Natural killer cell (primary cell): ENCODE results near the gene COX19. TPM values are rescaled to one million over a fixed set of nuclear protein-coding genes. Genes with fewer than 3 reads are reported as not detected.

ENCODE experiments used
- ATAC-seq, 3 donors: fragments of 150-1000 bp in 2 of 3; fragments of 200-7000 bp in 1 of 3; cut with Tn5 transposase; 1 replicate in 1 of 3; 2 replicates in 2 of 3; pipeline ENCODE4 v1.10.0; 2021; ENCODE audit warnings: mild to moderate bottlenecking in 2 of 3, moderate library complexity in 2 of 3
- DNase-seq, 2 donors: peaks; one replicate each; pipeline versions ENCODE4 v3.0.0 to v3.0.0-alpha.2; 2013 to 2021; ENCODE audit warnings: mixed read lengths in 1 of 2
- H3K27ac ChIP-seq: one replicate; pipeline ENCODE4 v1.5.1; 2013; ENCODE audit warnings: mild to moderate bottlenecking, low read length
- H3K27me3 ChIP-seq: one replicate; pipeline ENCODE4 v1.6.1; 2013; ENCODE audit warnings: low read length; ENCODE audit not compliant: control insufficient read depth, insufficient read depth
- H3K36me3 ChIP-seq: one replicate; pipeline ENCODE4 v1.6.1; 2013; ENCODE audit warnings: low read length; ENCODE audit not compliant: control insufficient read depth, insufficient read depth
- H3K4me1 ChIP-seq: one replicate; pipeline ENCODE4 v1.6.1; 2013; ENCODE audit warnings: low read length; ENCODE audit not compliant: control insufficient read depth, insufficient read depth
- H3K4me3 ChIP-seq: one replicate; pipeline ENCODE4 v1.5.1; 2013; ENCODE audit warnings: low read length
- H3K9me3 ChIP-seq: one replicate; pipeline ENCODE4 v1.6.1; 2013; ENCODE audit warnings: low read length; ENCODE audit not compliant: control insufficient read depth, insufficient read depth
- H3K27ac Mint-ChIP-seq, 2 donors: one replicate each; pipeline ENCODE4 v1.8.0; 2022; ENCODE audit warnings: mild to moderate bottlenecking in 2 of 2, mixed read lengths in 2 of 2, moderate library complexity in 1 of 2
- H3K27me3 Mint-ChIP-seq, 2 donors: one replicate each; pipeline ENCODE4 v1.8.0; 2022; ENCODE audit warnings: low read depth in 2 of 2, mixed read lengths in 2 of 2
- H3K36me3 Mint-ChIP-seq: one replicate; pipeline ENCODE4 v1.8.0; 2022; ENCODE audit warnings: mixed read lengths
- H3K4me1 Mint-ChIP-seq, 2 donors: one replicate each; pipeline ENCODE4 v1.8.0; 2022; ENCODE audit warnings: mixed read lengths in 2 of 2
- H3K4me3 Mint-ChIP-seq: one replicate; pipeline ENCODE4 v1.8.0; 2022; ENCODE audit warnings: mild to moderate bottlenecking, moderate library complexity, mixed read lengths
- H3K9me3 Mint-ChIP-seq, 2 donors: one replicate each; pipeline ENCODE4 v1.8.0; 2022; ENCODE audit warnings: mixed read lengths in 2 of 2
- CTCF ChIP-seq: fragments of 200-600 bp; IDR thresholded peaks from one replicate; pipeline ENCODE4 v1.8.0; 2022; ENCODE audit warnings: antibody characterized with exemption
- WGBS: methylation state at CpG from one replicate; pipeline ENCODE4 v1.1.7; 2013; ENCODE audit warnings: missing lambda C conversion rate; ENCODE audit not compliant: insufficient coverage; 5-methylcytosine and 5-hydroxymethylcytosine counted together
- intact Hi-C: fragments of 100-400 bp; cut with micrococcal nuclease; formaldehyde crosslinking; loops from one replicate; pipeline ENCODE4 v1.14.2; 2022
- total RNA-seq, 4 donors: library from RNA; stranded (reverse); fragments of 120-200 nt in 1 of 4; gene quantifications; one replicate each; pipeline versions ENCODE4 v1.2.3 to v1.2.4, GENCODE V29; 2013 to 2022

COX19 gene
- total RNA-seq, 3 donors from 2014 or later (not counting 1 experiment from before 2014, with no cell fraction given) = 33.6 to 38.3 (median 33.6) TPM

GRCh38 chr7:917255-918117 is 57.9 kb downstream of the COX19 start:
- TF ChIP-seq CTCF = no peak
- no peaks in the 10 kb centered on the region for H3K36me3 Mint-ChIP-seq
- ATAC-seq (no peak), DNase-seq (peak in 1 of 2 donors; percentile 3)
- no peak overlapping the region for H3K27ac ChIP-seq
- H3K27me3 Mint-ChIP-seq = no peaks in the 10 kb centered on the region
- H3K4me1 ChIP-seq = peaks cover 38% of the 10 kb centered on the region
- WGBS = 93% methylated on average over 25 of the region's 33 CpGs
- intact Hi-C loops = no loop called here
- no peaks in the 10 kb centered on the region for H3K9me3 Mint-ChIP-seq
- peaks cover 3% of the 10 kb centered on the region for H3K36me3 ChIP-seq
- no peak overlapping the region for H3K4me3 Mint-ChIP-seq
- H3K9me3 ChIP-seq = no peaks in the 10 kb centered on the region
- H3K4me3 ChIP-seq = no peak overlapping the region
- no peaks in the 10 kb centered on the region for H3K27me3 ChIP-seq
- H3K27ac Mint-ChIP-seq = peak overlapping the region in 1 of 2 donors; percentile 33
- H3K4me1 Mint-ChIP-seq = peaks cover 39 to 48% of the 10 kb centered on the region in 2 donors

GRCh38 chr7:916291-916941 is 58.9 kb downstream of the COX19 start:
- ATAC-seq (no peak), DNase-seq (no peak)
- intact Hi-C loops = no loop called here
- Histone ChIP-seq H3K9me3 (no peaks in the 10 kb centered on the region), H3K4me1 (peaks cover 36% of the 10 kb centered on the region), H3K36me3 (peaks cover 3% of the 10 kb centered on the region), H3K27me3 (no peaks in the 10 kb centered on the region), H3K27ac (no peak overlapping the region), H3K4me3 (no peak overlapping the region)
- WGBS = 89% methylated on average over 14 of the region's 17 CpGs
- no peaks in the 10 kb centered on the region for H3K27me3 Mint-ChIP-seq
- no peak overlapping the region for H3K4me3 Mint-ChIP-seq
- no peaks in the 10 kb centered on the region for H3K36me3 Mint-ChIP-seq
- H3K9me3 Mint-ChIP-seq = no peaks in the 10 kb centered on the region
- peak overlapping the region; percentile 34 to 65 for H3K27ac Mint-ChIP-seq
- TF ChIP-seq CTCF = no peak
- peaks cover 35 to 42% of the 10 kb centered on the region in 2 donors for H3K4me1 Mint-ChIP-seq

Other genes with a start within 250 kb of the COX19 start
- gene DNAAF5, start 248.8 kb downstream of the COX19 start, total RNA-seq = 10 to 100 TPM in 2 of 3 donors, 1 to 10 TPM in 1; 6.7 to 10.3 (median 10.3) TPM
- 1 to 10 TPM; 2.4 to 3.8 (median 3.0) TPM for gene PRKAR1B, start 248.3 kb downstream of the COX19 start, total RNA-seq
- gene SUN1, start 143.1 kb downstream of the COX19 start, total RNA-seq = 10 to 100 TPM; 40.2 to 63.5 (median 48.0) TPM
- 10 to 100 TPM; 69.3 to 81.6 (median 73.2) TPM for gene GET4, start 99.0 kb downstream of the COX19 start, total RNA-seq
- gene ADAP1, start 20.9 kb downstream of the COX19 start, total RNA-seq = 100 to 1,000 TPM in 1 of 3 donors, 10 to 100 TPM in 2; 87.2 to 117 (median 89.2) TPM
- gene CYP2W1, start 7.6 kb upstream of the COX19 start, total RNA-seq = not detected
- 1 to 10 TPM; 2.3 to 4.5 (median 2.5) TPM for gene GPR146, start 69.0 kb upstream of the COX19 start, total RNA-seq
- gene GPER1, start 112.6 kb upstream of the COX19 start, total RNA-seq = under 1 TPM in 2 of 3 donors, not detected in 1; 0.25 to 0.26 TPM
- 100 to 1,000 TPM in 2 of 3 donors, 10 to 100 TPM in 1; 99.1 to 122 (median 106) TPM for gene ZFAND2A, start 184.6 kb upstream of the COX19 start, total RNA-seq